GM12891 (cell line): Measurements from ENCODE around the gene ACVRL1.
"Not testable (repeated sequence)": the region's sequence is repeated elsewhere in the genome, so short reads cannot be mapped to it uniquely, and the experiment has no call there.

Source experiments
- DNase-seq: peaks from one replicate; pipeline ENCODE4 v3.0.0; 2011; ENCODE audit warnings: low spot score; ENCODE audit not compliant: insufficient read length
- FAIRE-seq: peaks from 2 replicates; lab custom pipeline; 2011; peaks lifted over from hg19 to GRCh38; lab: Jason Lieb, UNC
- PAX5 ChIP-seq: IDR thresholded peaks from 2 replicates; pipeline ENCODE4 v1.6.1; 2011; ENCODE audit warnings: low read length, moderate library complexity, mild to moderate bottlenecking; ENCODE audit not compliant: insufficient read depth, severe bottlenecking
- POLR2A ChIP-seq: IDR thresholded peaks from 2 replicates; pipeline ENCODE4 v1.6.1; 2011; ENCODE audit warnings: low read depth, low read length, control low read depth
- POLR2AphosphoS5 ChIP-seq: IDR thresholded peaks from 2 replicates; pipeline ENCODE4 v1.6.1; 2011; ENCODE audit warnings: low read depth, low read length, control low read depth
- POU2F2 ChIP-seq: IDR thresholded peaks from 2 replicates; pipeline ENCODE4 v1.6.1; 2011; ENCODE audit warnings: low read depth, mild to moderate bottlenecking, control low read depth, low read length, moderate library complexity
- SPI1 ChIP-seq: IDR thresholded peaks from 2 replicates; pipeline ENCODE4 v1.6.1; 2011; ENCODE audit warnings: low read depth, low read length, control low read depth
- TAF1 ChIP-seq: IDR thresholded peaks from 2 replicates; pipeline ENCODE4 v1.6.1; 2011; ENCODE audit warnings: low read depth, low read length, control low read depth

The ACVRL1 gene

DNA sequence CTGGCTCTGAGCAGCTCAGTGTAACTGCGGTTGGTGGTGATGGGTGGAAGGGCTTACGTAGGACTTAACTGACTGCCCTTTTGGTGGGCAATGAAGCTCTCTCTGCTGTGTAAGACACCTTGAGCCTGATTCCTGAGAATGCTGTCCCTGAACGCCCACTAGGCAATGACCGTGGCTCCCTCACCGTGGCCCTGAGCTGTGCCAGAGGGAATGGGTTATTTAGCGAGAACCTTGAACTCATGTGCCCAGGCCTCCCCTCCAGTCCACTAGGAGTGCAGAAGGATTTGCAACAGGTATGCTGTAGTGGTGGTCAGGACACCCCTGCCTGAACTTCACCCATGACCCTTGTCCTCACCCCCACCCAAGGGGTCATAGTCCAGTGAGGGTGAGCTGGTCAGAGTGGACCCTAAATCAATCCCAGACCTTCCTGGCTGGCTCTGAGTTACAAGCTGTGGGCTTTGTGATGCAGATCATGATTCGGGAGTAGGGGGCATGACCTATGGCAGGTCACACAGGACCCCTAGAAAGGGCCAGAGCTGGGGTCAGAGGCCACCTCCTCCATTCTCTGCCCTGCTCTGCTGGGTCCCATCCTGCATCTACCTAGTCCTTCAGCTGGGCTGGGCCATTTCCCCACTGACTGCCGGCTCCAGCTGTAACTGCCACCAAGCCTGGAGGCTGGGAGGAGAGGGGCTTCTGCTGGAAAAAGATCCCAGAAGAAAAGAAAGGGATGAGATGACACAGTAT lies 33.9 kb upstream of the ACVRL1 start:
- FAIRE-seq (no peak), DNase-seq (no peak)
- TF ChIP-seq SPI1 (no peak), POLR2A (no peak), TAF1 (no peak), POU2F2 (no peak), POLR2AphosphoS5 (no peak), PAX5 (no peak)

- FAIRE-seq (no peak), DNase-seq (no peak)
- no peak for TF ChIP-seq POLR2A
- TF ChIP-seq TAF1: no peak
- no peak for TF ChIP-seq POU2F2
- no peak for TF ChIP-seq PAX5
- no peak for TF ChIP-seq SPI1
- no peak for TF ChIP-seq POLR2AphosphoS5
Measured at GRCh38 chr12:51874000-51874399, 33.3 kb upstream of the ACVRL1 start.

- DNase-seq (no peak), FAIRE-seq (no peak)
- no peak for TF ChIP-seq SPI1
- TF ChIP-seq POLR2AphosphoS5: no peak
- no peak for TF ChIP-seq POLR2A
- no peak for TF ChIP-seq TAF1
- no peak for TF ChIP-seq POU2F2
- no peak for TF ChIP-seq PAX5
Measured at GRCh38 chr12:51874486-51874885, 32.8 kb upstream of the ACVRL1 start.

GRCh38 chr12:51879102-51879501 lies 28.2 kb upstream of the ACVRL1 start:
- FAIRE-seq: no peak
- DNase-seq: no peak
- TF ChIP-seq PAX5 (no peak), SPI1 (no peak), POU2F2 (no peak)

DNA sequence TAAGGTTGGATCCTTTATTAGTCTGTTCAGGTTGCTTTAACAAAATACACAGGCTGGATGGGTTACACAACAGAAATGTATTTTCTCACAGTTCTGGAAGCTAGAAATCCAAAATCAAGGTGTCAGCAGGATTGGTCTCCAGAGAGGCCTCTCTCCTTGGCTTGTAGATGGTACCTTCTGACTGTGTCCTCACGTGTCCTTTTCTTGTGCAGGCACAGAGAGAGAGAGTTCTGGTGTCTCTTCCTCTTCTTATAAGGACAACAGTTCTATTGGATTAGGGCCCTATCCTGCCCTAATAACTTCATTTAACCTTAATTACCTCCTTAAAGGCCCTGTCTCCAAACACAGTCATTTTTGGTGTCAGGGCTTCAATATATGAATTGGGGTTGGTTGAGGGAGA lies 24.0 kb upstream of the ACVRL1 start:
- FAIRE-seq (no peak), DNase-seq (no peak)
- TF ChIP-seq POLR2A (no peak), PAX5 (no peak), POLR2AphosphoS5 (no peak), POU2F2 (no peak), TAF1 (no peak), SPI1 (no peak)

GRCh38 chr12:51883998-51884675 lies 23.2 kb upstream of the ACVRL1 start:
- DNase-seq (no peak), FAIRE-seq (no peak)
- no peak for TF ChIP-seq POU2F2
- no peak for TF ChIP-seq POLR2AphosphoS5
- TF ChIP-seq POLR2A: no peak
- no peak for TF ChIP-seq SPI1
- no peak for TF ChIP-seq PAX5
- TF ChIP-seq TAF1: no peak

DNA sequence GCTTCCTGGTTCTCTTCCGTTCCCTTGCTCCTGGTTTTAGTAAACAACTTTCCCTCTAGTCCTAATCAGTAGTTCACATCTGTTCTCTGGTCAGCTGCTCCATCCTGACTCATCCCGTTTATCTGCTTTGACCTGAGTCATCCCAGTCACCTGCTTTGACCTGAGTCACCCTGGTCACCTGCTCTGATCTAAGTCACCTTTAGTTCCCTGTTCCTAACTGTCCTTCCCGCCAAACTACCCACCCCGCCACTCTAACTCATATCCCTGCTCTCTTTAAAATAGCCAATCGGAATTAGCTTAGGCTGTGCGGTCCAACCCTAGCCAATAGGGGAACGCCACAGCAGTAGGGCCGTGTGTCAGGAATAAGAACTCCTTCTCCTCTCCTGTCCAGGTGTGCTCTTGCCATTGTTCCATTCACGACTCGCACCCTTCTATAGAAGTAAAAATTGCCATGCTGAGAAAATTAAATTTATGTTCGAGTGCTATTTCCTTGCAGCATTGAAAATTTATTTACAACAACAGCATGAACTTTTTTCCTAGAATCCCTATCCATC lies 22.6 kb upstream of the ACVRL1 start:
- FAIRE-seq (no peak), DNase-seq (no peak)
- TF ChIP-seq POLR2AphosphoS5: no peak
- no peak for TF ChIP-seq POLR2A
- no peak for TF ChIP-seq POU2F2
- no peak for TF ChIP-seq PAX5
- TF ChIP-seq TAF1: no peak
- no peak for TF ChIP-seq SPI1

GRCh38 chr12:51885294-51886020 lies 21.8 kb upstream of the ACVRL1 start:
- not testable (repeated sequence) for DNase-seq, FAIRE-seq

- DNase-seq (no peak), FAIRE-seq (peak; percentile 83)
Measured at GRCh38 chr12:51886021-51886710, 21.1 kb upstream of the ACVRL1 start.

More at GRCh38 chr12:51886021-51886710, 21.1 kb upstream of the ACVRL1 start:
- no peak for TF ChIP-seq TAF1
- no peak for TF ChIP-seq PAX5
- TF ChIP-seq POLR2AphosphoS5: no peak
- TF ChIP-seq SPI1: no peak
- TF ChIP-seq POLR2A: no peak
- no peak for TF ChIP-seq POU2F2
